Measurements from ENCODE around the gene QSOX2. TPM values are rescaled to one million over a fixed set of nuclear protein-coding genes. Genes with fewer than 3 reads are reported as not detected.

Gene QSOX2
- total RNA-seq, 1 donor from 2014 or later: 6.1 TPM

GRCh38 chr9:136229096-136230065 is 16.2 kb downstream of the QSOX2 start:
- intact Hi-C loops (cut with DNase I): no loop called here
- TF ChIP-seq POLR2AphosphoS5 (IDR thresholded peaks at IDR 0.05; ENCODE audit: insufficient read depth in 1 of 2, low read depth in 1 of 2): no peak
- TF ChIP-seq, protein P1, sequence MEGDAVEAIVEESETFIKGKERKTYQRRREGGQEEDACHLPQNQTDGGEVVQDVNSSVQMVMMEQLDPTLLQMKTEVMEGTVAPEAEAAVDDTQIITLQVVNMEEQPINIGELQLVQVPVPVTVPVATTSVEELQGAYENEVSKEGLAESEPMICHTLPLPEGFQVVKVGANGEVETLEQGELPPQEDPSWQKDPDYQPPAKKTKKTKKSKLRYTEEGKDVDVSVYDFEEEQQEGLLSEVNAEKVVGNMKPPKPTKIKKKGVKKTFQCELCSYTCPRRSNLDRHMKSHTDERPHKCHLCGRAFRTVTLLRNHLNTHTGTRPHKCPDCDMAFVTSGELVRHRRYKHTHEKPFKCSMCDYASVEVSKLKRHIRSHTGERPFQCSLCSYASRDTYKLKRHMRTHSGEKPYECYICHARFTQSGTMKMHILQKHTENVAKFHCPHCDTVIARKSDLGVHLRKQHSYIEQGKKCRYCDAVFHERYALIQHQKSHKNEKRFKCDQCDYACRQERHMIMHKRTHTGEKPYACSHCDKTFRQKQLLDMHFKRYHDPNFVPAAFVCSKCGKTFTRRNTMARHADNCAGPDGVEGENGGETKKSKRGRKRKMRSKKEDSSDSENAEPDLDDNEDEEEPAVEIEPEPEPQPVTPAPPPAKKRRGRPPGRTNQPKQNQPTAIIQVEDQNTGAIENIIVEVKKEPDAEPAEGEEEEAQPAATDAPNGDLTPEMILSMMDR (IDR thresholded peaks at IDR 0.05): no peak
- no peak for TF ChIP-seq POLR2A (IDR thresholded peaks at IDR 0.05)
- Histone ChIP-seq H3K4me3 (no peak overlapping the region), H3K9me3 (no peaks in the 10 kb centered on the region), H3K27ac (no peak overlapping the region), H3K4me1 (peaks cover 8% of the 10 kb centered on the region), H3K27me3 (no peaks in the 10 kb centered on the region), H3K36me3 (no peaks in the 10 kb centered on the region)
- DNase-seq (ENCODE audit: extremely low spot score in 2 of 2): no peak

- H3K4me3 ChIP-seq: no peak overlapping the region
- no peaks in the 10 kb centered on the region for H3K27me3 ChIP-seq
- peaks cover 8% of the 10 kb centered on the region for H3K4me1 ChIP-seq
- H3K9me3 ChIP-seq: no peaks in the 10 kb centered on the region
- intact Hi-C loops (cut with DNase I): no loop called here
- no peak overlapping the region for H3K27ac ChIP-seq
- no peak for DNase-seq (ENCODE audit: extremely low spot score in 2 of 2)
- no peaks in the 10 kb centered on the region for H3K36me3 ChIP-seq
- TF ChIP-seq, protein P1 (IDR thresholded peaks at IDR 0.05): no peak
- no peak for TF ChIP-seq POLR2AphosphoS5 (IDR thresholded peaks at IDR 0.05; ENCODE audit: insufficient read depth in 1 of 2, low read depth in 1 of 2)
- no peak for TF ChIP-seq POLR2A (IDR thresholded peaks at IDR 0.05)
Measured at GRCh38 chr9:136228107-136228875, 17.3 kb downstream of the QSOX2 start.

- intact Hi-C loops (cut with DNase I): no loop called here
- Histone ChIP-seq H3K27ac (no peak overlapping the region), H3K27me3 (no peaks in the 10 kb centered on the region), H3K36me3 (no peaks in the 10 kb centered on the region), H3K4me3 (no peak overlapping the region), H3K9me3 (no peaks in the 10 kb centered on the region), H3K4me1 (peaks cover 8% of the 10 kb centered on the region)
- TF ChIP-seq POLR2AphosphoS5 (IDR thresholded peaks at IDR 0.05; ENCODE audit: insufficient read depth in 1 of 2, low read depth in 1 of 2): no peak
- TF ChIP-seq, protein P1 (IDR thresholded peaks at IDR 0.05): no peak
- no peak for TF ChIP-seq POLR2A (IDR thresholded peaks at IDR 0.05)
- no peak for DNase-seq (ENCODE audit: extremely low spot score in 2 of 2)
Measured at GRCh38 chr9:136226680-136227407, 18.8 kb downstream of the QSOX2 start.

GRCh38 chr9:136225748-136226679 is 19.6 kb downstream of the QSOX2 start:
- Histone ChIP-seq H3K4me1 (peaks cover 8% of the 10 kb centered on the region), H3K9me3 (no peaks in the 10 kb centered on the region), H3K27me3 (no peaks in the 10 kb centered on the region), H3K36me3 (no peaks in the 10 kb centered on the region), H3K4me3 (no peak overlapping the region), H3K27ac (no peak overlapping the region)
- TF ChIP-seq, protein P1 (IDR thresholded peaks at IDR 0.05): peak; percentile 9 to 55 (median 33)
- TF ChIP-seq POLR2AphosphoS5 (IDR thresholded peaks at IDR 0.05; ENCODE audit: insufficient read depth in 1 of 2, low read depth in 1 of 2): no peak
- intact Hi-C loops (cut with DNase I): no loop called here
- DNase-seq (ENCODE audit: extremely low spot score in 2 of 2): no peak
